ENCODE measurements around the gene TRIM33. TPM values are rescaled to one million over a fixed set of nuclear protein-coding genes. Genes with fewer than 3 reads are reported as not detected.
A peak's percentile ranks its signal among the peaks of the same experiment; 100 is the strongest.

Gene TRIM33
- polyA plus RNA-seq = 10 to 100 TPM in 2 of 4 donors, 1 to 10 TPM in 2; 6.9 to 27.5 (median 11.0) TPM
- long read RNA-seq, donor 1 = 0 reads
- long read RNA-seq, donor 2, partial matches to known transcripts = 0 of 1 reads
- long read RNA-seq, donor 2, other reads (novel, unspliced or antisense) = 0 of 1 reads
- long read RNA-seq, donor 3 = 0 reads
- long read RNA-seq, donor 4 = 0 reads
- long read RNA-seq, donor 5 = 0 reads
- long read RNA-seq, donor 6 = 0 reads
- long read RNA-seq, donor 7 = 0 reads
- long read RNA-seq, donor 8 = 0 reads
- long read RNA-seq, donor 9 = 0 reads
- long read RNA-seq, donor 10, partial matches to known transcripts = 6 of 7 reads
- long read RNA-seq, donor 10, other reads (novel, unspliced or antisense) = 0 of 7 reads

DNA sequence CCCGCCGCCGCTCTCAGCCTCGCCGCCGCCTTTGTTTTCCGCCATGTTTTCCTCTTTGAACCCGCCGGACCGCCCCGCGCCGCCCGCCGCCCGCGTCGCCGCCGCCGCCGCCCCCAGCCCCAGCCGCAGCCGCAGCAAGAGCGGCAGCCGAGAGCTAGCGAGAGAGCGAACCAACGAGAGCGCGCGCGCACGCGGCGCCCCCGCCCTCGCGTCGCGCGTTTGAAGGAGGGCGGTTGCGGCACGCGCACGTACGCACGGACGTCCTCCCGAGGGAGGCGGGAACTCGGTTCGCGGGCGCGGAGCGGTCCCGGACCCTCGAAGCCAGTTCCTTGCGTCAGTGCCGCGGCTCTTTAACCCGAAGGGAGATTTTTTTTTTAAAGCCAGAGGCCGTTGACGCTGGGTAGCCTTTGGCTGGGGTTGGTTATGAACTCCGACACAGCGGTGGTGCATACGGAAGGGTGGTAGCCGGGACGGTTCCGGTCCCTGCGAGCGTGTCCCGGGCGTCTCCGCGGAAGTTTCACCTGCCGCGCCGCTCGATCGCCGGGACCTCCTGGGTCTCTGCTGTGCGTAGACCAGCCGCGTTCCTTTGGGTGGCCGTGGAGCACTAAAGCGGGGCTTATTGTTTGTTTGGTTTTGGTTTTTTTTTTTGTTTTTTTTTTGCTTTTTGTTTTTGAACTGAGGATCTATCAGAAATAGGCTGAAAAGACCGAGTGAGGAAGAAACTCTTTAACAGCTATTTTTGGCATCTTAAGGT is at the start of gene TRIM33:
TRIM33 (minus strand) TSS at position 172 of the 754 bp plus-strand sequence; CDS start at position 45, 127 bp downstream.
- FAIRE-seq = no peak

DNA sequence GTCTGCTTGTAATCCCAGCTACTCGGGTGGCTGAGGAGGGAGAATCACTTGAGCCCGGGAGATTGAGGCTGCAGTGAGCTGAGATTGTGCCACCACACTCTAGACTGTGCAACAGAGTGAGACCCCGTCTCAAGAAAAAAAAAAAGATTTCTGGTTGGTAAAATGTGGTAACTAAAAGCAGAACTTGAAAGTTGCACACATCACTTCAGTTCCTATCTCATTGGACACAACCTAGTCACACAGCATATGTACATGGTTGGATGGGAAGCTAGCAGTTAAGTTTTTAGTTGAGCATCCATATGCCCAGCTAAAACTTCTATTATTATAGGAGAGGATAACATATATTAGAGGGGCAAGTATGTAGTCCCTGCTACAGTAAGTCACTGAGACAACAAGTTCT is 48.4 kb upstream of the TRIM33 start:
- no peak for DNase-seq
- WGBS, 3 donors = 84 to 92% (median 86%) methylated on average over 3 of the region's 3 CpGs
- no peak for FAIRE-seq
- H3K4me3 ChIP-seq (ENCODE audit: low read depth in 1 of 3, low read length in 3 of 3) = no peak overlapping the region
- no peaks in the 10 kb centered on the region for H3K4me1 ChIP-seq (ENCODE audit: control insufficient read depth in 3 of 3, insufficient read depth in 2 of 3, low read depth in 1 of 3, low read length in 2 of 3)
- no peak overlapping the region for H3K27ac ChIP-seq (ENCODE audit: low read depth in 1 of 3, low read length in 2 of 3)
- H3K36me3 ChIP-seq (ENCODE audit: control insufficient read depth in 3 of 3, insufficient read depth in 2 of 3, low read depth in 1 of 3, low read length in 3 of 3) = no peaks in the 10 kb centered on the region
- no peaks in the 10 kb centered on the region for H3K27me3 ChIP-seq (ENCODE audit: control insufficient read depth in 3 of 3, insufficient read depth in 3 of 3, low read length in 3 of 3)
- no peaks in the 10 kb centered on the region for H3K9me3 ChIP-seq (ENCODE audit: control insufficient read depth in 2 of 2, insufficient read depth in 1 of 2, low read depth in 1 of 2, low read length in 1 of 2)

More for the DNA sequence above, at the start of gene TRIM33:
- peaks cover 9 to 15% (median 13%) of the 10 kb centered on the region in 3 donors for H3K4me1 ChIP-seq (ENCODE audit: control insufficient read depth in 3 of 3, insufficient read depth in 2 of 3, low read depth in 1 of 3, low read length in 2 of 3)
- H3K27me3 ChIP-seq (ENCODE audit: control insufficient read depth in 3 of 3, insufficient read depth in 3 of 3, low read length in 3 of 3) = no peaks in the 10 kb centered on the region
- DNase-seq = peak; percentile 92 to 99
- no peaks in the 10 kb centered on the region for H3K9me3 ChIP-seq (ENCODE audit: control insufficient read depth in 2 of 2, insufficient read depth in 1 of 2, low read depth in 1 of 2, low read length in 1 of 2)
- 0% methylated on average over 53 to 90 of the region's 90 CpGs for WGBS, 3 donors
- peak within 1 kb of the TSS; percentile 94 to 99 (median 99) for H3K27ac ChIP-seq (ENCODE audit: low read depth in 1 of 3, low read length in 2 of 3)
- peak within 1 kb of the TSS; percentile 69 to 96 (median 76) for H3K4me3 ChIP-seq (ENCODE audit: low read depth in 1 of 3, low read length in 3 of 3)
- H3K36me3 ChIP-seq (ENCODE audit: control insufficient read depth in 3 of 3, insufficient read depth in 2 of 3, low read depth in 1 of 3, low read length in 3 of 3) = peaks cover 0 to 2% (median 0%) of the 10 kb centered on the region in 3 donors

DNA sequence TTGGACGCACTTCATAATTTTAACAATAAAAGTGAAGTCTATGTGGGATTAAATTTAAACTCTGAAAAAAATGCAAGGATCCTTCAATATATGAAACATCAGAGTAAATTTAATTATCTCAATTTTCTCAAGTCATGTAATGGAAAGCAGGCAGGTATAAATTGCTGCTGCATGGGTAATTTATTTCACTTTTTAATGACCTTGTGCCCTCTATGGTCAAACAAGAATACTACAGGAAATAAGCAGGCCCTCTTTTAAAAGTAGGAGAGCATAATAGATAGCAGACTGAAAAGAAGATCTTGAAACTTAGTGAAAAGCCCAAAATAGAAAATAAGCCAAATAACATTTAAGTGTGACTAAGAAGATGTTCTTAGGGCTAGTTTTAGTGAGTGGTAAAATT is 47.5 kb upstream of the TRIM33 start:
- no peaks in the 10 kb centered on the region for H3K9me3 ChIP-seq (ENCODE audit: control insufficient read depth in 2 of 2, insufficient read depth in 1 of 2, low read depth in 1 of 2, low read length in 1 of 2)
- no peaks in the 10 kb centered on the region for H3K4me1 ChIP-seq (ENCODE audit: control insufficient read depth in 3 of 3, insufficient read depth in 2 of 3, low read depth in 1 of 3, low read length in 2 of 3)
- H3K27me3 ChIP-seq (ENCODE audit: control insufficient read depth in 3 of 3, insufficient read depth in 3 of 3, low read length in 3 of 3) = no peaks in the 10 kb centered on the region
- FAIRE-seq = no peak
- no peak overlapping the region for H3K4me3 ChIP-seq (ENCODE audit: low read depth in 1 of 3, low read length in 3 of 3)
- WGBS, 3 donors = 92 to 96% (median 94%) methylated on average over 1 of the region's 1 CpG
- no peaks in the 10 kb centered on the region for H3K36me3 ChIP-seq (ENCODE audit: control insufficient read depth in 3 of 3, insufficient read depth in 2 of 3, low read depth in 1 of 3, low read length in 3 of 3)
- peak in 1 of 2 donors; percentile 14 for DNase-seq
- no peak overlapping the region for H3K27ac ChIP-seq (ENCODE audit: low read depth in 1 of 3, low read length in 2 of 3)

DNA sequence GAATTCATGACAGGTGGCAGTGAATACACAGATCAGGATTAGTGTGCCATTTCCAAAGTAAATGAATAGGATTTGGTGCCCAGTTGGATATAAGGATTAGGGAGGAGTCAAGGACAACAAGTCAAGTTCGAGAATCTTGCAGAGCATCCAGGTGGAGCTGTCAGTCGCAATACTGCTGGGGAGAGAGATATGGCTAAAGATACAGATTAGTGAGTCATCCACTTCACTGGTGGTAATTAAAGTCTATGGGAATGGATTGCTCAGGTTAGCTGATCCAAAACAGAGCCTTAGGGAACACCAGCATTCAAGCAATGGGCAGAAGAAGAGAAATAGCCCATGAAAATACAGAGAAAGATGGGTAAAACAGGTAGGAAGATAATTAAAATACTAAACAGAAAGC is 43.6 kb upstream of the TRIM33 start:
- FAIRE-seq (no peak), DNase-seq (peak in 1 of 2 donors; percentile 3)
- no peaks in the 10 kb centered on the region for H3K36me3 ChIP-seq (ENCODE audit: control insufficient read depth in 3 of 3, insufficient read depth in 2 of 3, low read depth in 1 of 3, low read length in 3 of 3)
- H3K4me1 ChIP-seq (ENCODE audit: control insufficient read depth in 3 of 3, insufficient read depth in 2 of 3, low read depth in 1 of 3, low read length in 2 of 3) = no peaks in the 10 kb centered on the region
- H3K4me3 ChIP-seq (ENCODE audit: low read depth in 1 of 3, low read length in 3 of 3) = no peak overlapping the region
- H3K9me3 ChIP-seq (ENCODE audit: control insufficient read depth in 2 of 2, insufficient read depth in 1 of 2, low read depth in 1 of 2, low read length in 1 of 2) = no peaks in the 10 kb centered on the region
- H3K27me3 ChIP-seq (ENCODE audit: control insufficient read depth in 3 of 3, insufficient read depth in 3 of 3, low read length in 3 of 3) = no peaks in the 10 kb centered on the region
- WGBS, 3 donors = 23 to 70% (median 42%) methylated on average over 2 of the region's 2 CpGs
- no peak overlapping the region for H3K27ac ChIP-seq (ENCODE audit: low read depth in 1 of 3, low read length in 2 of 3)

DNA sequence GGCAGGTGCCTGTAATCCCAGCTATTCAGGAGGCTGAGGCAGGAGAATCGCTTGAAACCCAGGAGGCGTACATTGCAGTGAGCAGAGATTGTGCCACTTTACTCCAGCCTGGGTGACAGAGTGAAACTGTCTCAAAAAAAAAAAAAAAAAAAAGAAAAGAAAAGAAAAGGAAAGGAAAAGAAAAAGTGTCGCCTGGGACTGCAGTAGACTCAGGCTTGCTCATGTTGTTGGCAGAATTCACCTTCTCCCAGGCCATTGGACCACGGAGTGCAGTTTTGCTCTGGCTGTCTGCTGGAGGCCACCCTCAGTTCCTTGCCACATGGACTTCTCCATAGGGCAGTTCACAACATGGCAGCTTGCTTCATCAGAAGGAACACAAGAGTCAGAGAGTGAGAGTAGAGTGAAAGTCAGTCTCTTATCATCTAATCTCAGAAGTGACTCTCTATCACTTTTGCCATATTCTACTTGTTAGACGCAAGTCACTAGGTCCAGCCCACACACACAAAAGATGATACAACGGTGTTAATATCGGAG is 41.2 kb upstream of the TRIM33 start:
- Histone ChIP-seq H3K36me3 (ENCODE audit: control insufficient read depth in 3 of 3, insufficient read depth in 2 of 3, low read depth in 1 of 3, low read length in 3 of 3) (no peaks in the 10 kb centered on the region), H3K4me3 (ENCODE audit: low read depth in 1 of 3, low read length in 3 of 3) (no peak overlapping the region), H3K9me3 (ENCODE audit: control insufficient read depth in 2 of 2, insufficient read depth in 1 of 2, low read depth in 1 of 2, low read length in 1 of 2) (no peaks in the 10 kb centered on the region), H3K27ac (ENCODE audit: low read depth in 1 of 3, low read length in 2 of 3) (no peak overlapping the region), H3K4me1 (ENCODE audit: control insufficient read depth in 3 of 3, insufficient read depth in 2 of 3, low read depth in 1 of 3, low read length in 2 of 3) (no peaks in the 10 kb centered on the region), H3K27me3 (ENCODE audit: control insufficient read depth in 3 of 3, insufficient read depth in 3 of 3, low read length in 3 of 3) (no peaks in the 10 kb centered on the region)
- DNase-seq = no peak
- 92 to 95% (median 94%) methylated on average over 7 of the region's 7 CpGs for WGBS, 3 donors
- no peak for FAIRE-seq

DNA sequence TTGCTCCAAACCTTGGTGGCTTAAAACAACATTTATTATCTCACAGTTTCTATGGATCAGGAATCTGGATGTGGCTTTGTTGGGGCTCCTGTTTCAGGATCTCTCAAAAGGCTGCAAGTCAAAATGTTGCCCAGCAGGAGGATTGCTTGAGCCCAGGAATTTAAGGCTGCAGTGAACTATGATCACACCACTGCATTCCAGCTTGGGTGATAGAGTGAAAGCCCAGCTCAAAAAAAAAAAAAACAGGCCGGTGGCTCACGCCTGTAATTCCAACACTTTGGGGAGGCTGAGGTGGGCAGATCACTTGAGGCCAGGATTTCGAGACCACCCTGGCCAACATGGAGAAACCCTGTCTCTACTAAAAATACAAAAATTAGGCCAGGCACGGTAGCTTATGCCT is 40.4 kb upstream of the TRIM33 start:
- Histone ChIP-seq H3K27me3 (ENCODE audit: control insufficient read depth in 3 of 3, insufficient read depth in 3 of 3, low read length in 3 of 3) (no peaks in the 10 kb centered on the region), H3K4me1 (ENCODE audit: control insufficient read depth in 3 of 3, insufficient read depth in 2 of 3, low read depth in 1 of 3, low read length in 2 of 3) (no peaks in the 10 kb centered on the region), H3K36me3 (ENCODE audit: control insufficient read depth in 3 of 3, insufficient read depth in 2 of 3, low read depth in 1 of 3, low read length in 3 of 3) (no peaks in the 10 kb centered on the region), H3K9me3 (ENCODE audit: control insufficient read depth in 2 of 2, insufficient read depth in 1 of 2, low read depth in 1 of 2, low read length in 1 of 2) (no peaks in the 10 kb centered on the region), H3K27ac (ENCODE audit: low read depth in 1 of 3, low read length in 2 of 3) (no peak overlapping the region), H3K4me3 (ENCODE audit: low read depth in 1 of 3, low read length in 3 of 3) (no peak overlapping the region)
- 86 to 96% (median 91%) methylated on average over 4 of the region's 4 CpGs for whole genome bisulfite sequencing, 3 donors
- FAIRE-seq (no peak), DNase-seq (no peak)

DNA sequence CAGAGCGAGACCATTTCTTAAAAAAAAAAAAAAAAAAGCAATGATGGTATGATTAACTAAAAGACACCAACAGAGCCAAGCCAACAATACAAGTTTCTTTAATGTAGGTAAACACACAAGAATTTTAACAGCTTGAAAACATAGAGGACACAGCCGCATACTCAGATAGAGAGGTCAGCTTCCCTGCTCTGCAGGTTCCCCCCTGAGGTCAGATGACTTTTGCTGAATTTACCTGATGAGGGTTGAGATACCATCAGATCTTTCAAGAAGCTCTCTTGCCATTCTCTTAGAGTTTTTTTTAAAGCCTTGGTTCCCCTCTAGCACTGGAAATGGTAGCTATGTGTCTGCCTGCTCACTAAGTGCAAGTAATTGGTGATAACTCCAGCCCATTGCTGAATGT is 39.3 kb upstream of the TRIM33 start:
- H3K9me3 ChIP-seq (ENCODE audit: control insufficient read depth in 2 of 2, insufficient read depth in 1 of 2, low read depth in 1 of 2, low read length in 1 of 2) = no peaks in the 10 kb centered on the region
- H3K4me1 ChIP-seq (ENCODE audit: control insufficient read depth in 3 of 3, insufficient read depth in 2 of 3, low read depth in 1 of 3, low read length in 2 of 3) = no peaks in the 10 kb centered on the region
- WGBS, 3 donors = 96 to 100% (median 97%) methylated on average over 2 of the region's 2 CpGs
- DNase-seq = no peak
- H3K4me3 ChIP-seq (ENCODE audit: low read depth in 1 of 3, low read length in 3 of 3) = no peak overlapping the region
- no peaks in the 10 kb centered on the region for H3K36me3 ChIP-seq (ENCODE audit: control insufficient read depth in 3 of 3, insufficient read depth in 2 of 3, low read depth in 1 of 3, low read length in 3 of 3)
- FAIRE-seq = no peak
- no peaks in the 10 kb centered on the region for H3K27me3 ChIP-seq (ENCODE audit: control insufficient read depth in 3 of 3, insufficient read depth in 3 of 3, low read length in 3 of 3)
- no peak overlapping the region for H3K27ac ChIP-seq (ENCODE audit: low read depth in 1 of 3, low read length in 2 of 3)

DNA sequence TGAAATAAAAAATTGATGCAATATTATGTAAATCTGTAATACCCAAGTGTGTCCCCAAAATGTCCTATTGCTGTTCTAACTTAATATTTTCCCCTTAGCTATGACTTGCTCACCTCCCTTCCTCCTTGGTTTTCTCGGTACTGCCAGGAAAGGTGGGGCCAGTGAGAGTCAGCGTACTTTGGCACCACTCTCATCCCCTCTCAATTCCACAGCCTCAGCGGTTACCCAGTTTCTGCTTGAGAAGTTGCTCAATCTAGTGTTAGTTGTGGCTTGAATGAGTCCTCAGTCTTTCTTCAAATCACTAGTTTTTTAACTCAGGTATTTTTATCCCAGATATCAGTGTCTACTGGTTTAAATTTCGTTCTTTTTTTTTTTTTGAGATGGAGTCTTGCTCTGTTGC is 38.1 kb upstream of the TRIM33 start:
- no peaks in the 10 kb centered on the region for H3K36me3 ChIP-seq (ENCODE audit: control insufficient read depth in 3 of 3, insufficient read depth in 2 of 3, low read depth in 1 of 3, low read length in 3 of 3)
- no peak overlapping the region for H3K4me3 ChIP-seq (ENCODE audit: low read depth in 1 of 3, low read length in 3 of 3)
- 40 to 62% (median 44%) methylated on average over 4 of the region's 4 CpGs for WGBS, 3 donors
- H3K27me3 ChIP-seq (ENCODE audit: control insufficient read depth in 3 of 3, insufficient read depth in 3 of 3, low read length in 3 of 3) = no peaks in the 10 kb centered on the region
- no peaks in the 10 kb centered on the region for H3K9me3 ChIP-seq (ENCODE audit: control insufficient read depth in 2 of 2, insufficient read depth in 1 of 2, low read depth in 1 of 2, low read length in 1 of 2)
- FAIRE-seq (no peak), DNase-seq (peak; percentile 4 to 10)
- no peaks in the 10 kb centered on the region for H3K4me1 ChIP-seq (ENCODE audit: control insufficient read depth in 3 of 3, insufficient read depth in 2 of 3, low read depth in 1 of 3, low read length in 2 of 3)
- H3K27ac ChIP-seq (ENCODE audit: low read depth in 1 of 3, low read length in 2 of 3) = no peak overlapping the region

All from small intestine (tissue), 16 donors.